Suppressor macrophage treated with lipopolysaccharide for 4 hours (primary cell): ENCODE results near the gene CFAP97D1.
A peak's percentile ranks its signal among the peaks of the same experiment; 100 is the strongest.

Experiments
- DNase-seq: peaks from one replicate; pipeline ENCODE4 v3.0.0-alpha.2; 2020

Gene CFAP97D1

GRCh38 chr17:43800736-43801135 lies 20.5 kb downstream of the CFAP97D1 start:
- DNase-seq = no peak

GRCh38 chr17:43801844-43802243 lies 21.6 kb downstream of the CFAP97D1 start:
- DNase-seq = no peak

- DNase-seq = no peak
Measured at GRCh38 chr17:43803758-43804157, 23.5 kb downstream of the CFAP97D1 start.

GRCh38 chr17:43805117-43805516 lies 24.9 kb downstream of the CFAP97D1 start:
- DNase-seq = no peak

GRCh38 chr17:43808076-43808475 lies 27.8 kb downstream of the CFAP97D1 start:
- peak; percentile 51 for DNase-seq

- no peak for DNase-seq
Measured at GRCh38 chr17:43809121-43809520, 28.9 kb downstream of the CFAP97D1 start.

- no peak for DNase-seq
Measured at GRCh38 chr17:43810226-43810715, 30.0 kb downstream of the CFAP97D1 start.

- DNase-seq = no peak
Measured at GRCh38 chr17:43810823-43811222, 30.6 kb downstream of the CFAP97D1 start.

GRCh38 chr17:43812396-43813265 lies 32.4 kb downstream of the CFAP97D1 start:
- no peak for DNase-seq

- DNase-seq = no peak
Measured at GRCh38 chr17:43813386-43813785, 33.2 kb downstream of the CFAP97D1 start.

- DNase-seq = no peak
Measured at GRCh38 chr17:43814026-43814425, 33.8 kb downstream of the CFAP97D1 start.

- peak; percentile 40 for DNase-seq
Measured at GRCh38 chr17:43814714-43815113, 34.5 kb downstream of the CFAP97D1 start.

GRCh38 chr17:43816336-43817320 lies 36.4 kb downstream of the CFAP97D1 start:
- no peak for DNase-seq

GRCh38 chr17:43817826-43818225 lies 37.6 kb downstream of the CFAP97D1 start:
- no peak for DNase-seq

GRCh38 chr17:43818966-43819365 lies 38.7 kb downstream of the CFAP97D1 start:
- DNase-seq = no peak

- no peak for DNase-seq
Measured at GRCh38 chr17:43820759-43821158, 40.5 kb downstream of the CFAP97D1 start.

GRCh38 chr17:43822570-43823190 lies 42.4 kb downstream of the CFAP97D1 start:
- DNase-seq = no peak

- no peak for DNase-seq
Measured at GRCh38 chr17:43823350-43824084, 43.3 kb downstream of the CFAP97D1 start.

- DNase-seq = no peak
Measured at GRCh38 chr17:43825567-43825966, 45.3 kb downstream of the CFAP97D1 start.

GRCh38 chr17:43826206-43826605 lies 46.0 kb downstream of the CFAP97D1 start:
- no peak for DNase-seq

- DNase-seq = no peak
Measured at GRCh38 chr17:43827596-43827995, 47.4 kb downstream of the CFAP97D1 start.

- no peak for DNase-seq
Measured at GRCh38 chr17:43829738-43830137, 49.5 kb downstream of the CFAP97D1 start.
